Hepatocyte (in vitro differentiated cells): ENCODE results near the gene SEPTIN11. TPM values are rescaled to one million over a fixed set of nuclear protein-coding genes. Genes with fewer than 3 reads are reported as not detected.

Source experiments
- DNase-seq: peaks from one replicate; pipeline ENCODE4 v3.0.0-alpha.2; 2016; ENCODE audit warnings: low spot score
- H2AFZ ChIP-seq: fragments of 200-600 bp; sonication (generic); 2 replicates; pipeline ENCODE4 v1.6.0; 2016; ENCODE audit warnings: antibody characterized with exemption, mild to moderate bottlenecking
- H3K27ac ChIP-seq: fragments of 200-600 bp; sonication (generic); 2 replicates; pipeline ENCODE4 v1.5.1; 2016; ENCODE audit warnings: mild to moderate bottlenecking
- H3K27me3 ChIP-seq: fragments of 200-600 bp; sonication (generic); 2 replicates; pipeline ENCODE4 v1.6.1; 2016
- H3K36me3 ChIP-seq: fragments of 200-600 bp; sonication (generic); replicated peaks from 2 replicates; pipeline ENCODE4 v1.5.1; 2016; ENCODE audit warnings: low read depth; ENCODE audit not compliant: insufficient read depth
- H3K4me1 ChIP-seq: fragments of 200-600 bp; sonication (generic); 2 replicates; pipeline ENCODE4 v1.5.1; 2016; ENCODE audit warnings: mild to moderate bottlenecking, moderate library complexity; ENCODE audit not compliant: insufficient read depth
- H3K4me2 ChIP-seq: fragments of 200-600 bp; sonication (generic); 2 replicates; pipeline ENCODE4 v1.6.0; 2016
- H3K4me3 ChIP-seq: fragments of 200-600 bp; sonication (generic); 2 replicates; pipeline ENCODE4 v1.5.1; 2016; ENCODE audit warnings: mild to moderate bottlenecking
- H3K79me2 ChIP-seq: fragments of 200-600 bp; sonication (generic); 2 replicates; pipeline ENCODE4 v1.6.0; 2017; ENCODE audit warnings: mild to moderate bottlenecking
- H3K9me2 ChIP-seq: fragments of 200-600 bp; sonication (generic); replicated peaks from 2 replicates; pipeline ENCODE4 v1.6.0; 2017; ENCODE audit warnings: mild to moderate bottlenecking; ENCODE audit not compliant: insufficient read depth
- H3K9me3 ChIP-seq: fragments of 200-600 bp; sonication (generic); 2 replicates; pipeline ENCODE4 v1.5.1; 2016; ENCODE audit warnings: low read depth, mild to moderate bottlenecking
- H4K20me1 ChIP-seq: fragments of 200-600 bp; sonication (generic); 2 replicates; pipeline ENCODE4 v1.6.0; 2016; ENCODE audit warnings: mild to moderate bottlenecking; ENCODE audit not compliant: insufficient read depth, poor library complexity, severe bottlenecking
- EZH2 ChIP-seq: fragments of 200-600 bp; sonication (generic); IDR thresholded peaks from 2 replicates; pipeline ENCODE4 v1.6.1; 2016; ENCODE audit warnings: antibody characterized with exemption, mild to moderate bottlenecking, borderline replicate concordance
- EZH2phosphoT487 ChIP-seq: fragments of 200-600 bp; sonication (generic); IDR thresholded peaks from one replicate; pipeline ENCODE4 v1.6.1; 2018; ENCODE audit warnings: antibody characterized with exemption, mild to moderate bottlenecking, low read depth, moderate library complexity; ENCODE audit not compliant: unreplicated experiment, severe bottlenecking
- WGBS: methylation state at CpG from one replicate; pipeline ENCODE4 v1.1.6; 2016; ENCODE audit warnings: low lambda C conversion rate; ENCODE audit errors: missing lambda C conversion rate; 5-methylcytosine and 5-hydroxymethylcytosine counted together
- polyA plus RNA-seq: library from polyadenylated mRNA; unstranded; fragments of >200 nt; fragmentation: Nextera tagmentation; extraction: Ambion mirVana; gene quantifications from 2 replicates; pipeline ENCODE4 v1.2.1, GENCODE V29; 2016
- total RNA-seq: library from RNA; depleted of rRNA; stranded (reverse); fragments of >200 nt; gene quantifications from 2 replicates; pipeline ENCODE4 v1.2.3, GENCODE V29; 2014
- TF ChIP-seq, protein P1 (sequence below): fragments of 200-600 bp; sonication (generic); IDR thresholded peaks from 2 replicates; pipeline ENCODE4 v1.5.1; 2016; ENCODE audit warnings: antibody characterized with exemption, mild to moderate bottlenecking; ENCODE audit not compliant: poor library complexity

Gene SEPTIN11
- total and polyA plus RNA-seq, 2 experiments from 2014 or later: 68.3 to 146 TPM

DNA sequence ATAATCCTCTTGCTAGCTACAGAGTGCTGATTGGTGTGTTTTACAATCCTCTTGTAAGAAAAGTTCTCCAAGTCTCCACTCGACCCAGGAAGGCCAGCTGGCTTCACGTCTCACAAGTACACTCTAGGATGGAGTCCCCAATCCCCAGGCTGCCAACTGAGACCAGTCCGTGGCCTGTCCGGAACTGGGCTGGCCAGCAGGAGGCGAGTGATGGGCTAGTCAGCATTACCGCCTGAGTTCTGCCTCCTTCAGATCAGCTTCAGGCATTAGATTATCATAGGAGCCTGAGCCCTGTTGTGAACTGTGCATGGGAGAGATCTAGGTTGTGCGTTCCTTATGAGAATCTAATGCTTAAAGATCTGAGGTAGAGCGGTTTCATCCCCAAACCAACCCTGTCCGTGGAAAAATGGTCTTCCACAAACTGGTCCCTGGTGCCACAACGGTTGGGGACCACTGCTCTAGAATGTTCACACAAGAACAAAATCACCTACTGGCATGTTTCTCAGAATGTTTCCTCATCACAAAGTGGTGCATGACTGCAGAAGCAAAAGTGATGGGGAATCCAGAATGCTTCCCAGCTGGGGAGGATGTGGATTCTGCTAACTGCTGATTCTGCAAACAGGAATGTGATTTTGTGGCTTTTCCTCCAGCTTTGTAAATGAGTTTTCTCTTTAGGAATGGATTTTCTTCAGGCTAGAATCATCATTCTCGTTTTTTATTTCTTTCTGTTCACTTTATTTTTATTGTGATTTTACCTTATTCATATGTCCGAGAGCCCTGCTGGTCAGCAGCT, 40.9 kb downstream of the SEPTIN11 start:
- Histone ChIP-seq H3K27ac (no peak overlapping the region), H3K79me2 (peaks cover 97% of the 10 kb centered on the region)

DNA sequence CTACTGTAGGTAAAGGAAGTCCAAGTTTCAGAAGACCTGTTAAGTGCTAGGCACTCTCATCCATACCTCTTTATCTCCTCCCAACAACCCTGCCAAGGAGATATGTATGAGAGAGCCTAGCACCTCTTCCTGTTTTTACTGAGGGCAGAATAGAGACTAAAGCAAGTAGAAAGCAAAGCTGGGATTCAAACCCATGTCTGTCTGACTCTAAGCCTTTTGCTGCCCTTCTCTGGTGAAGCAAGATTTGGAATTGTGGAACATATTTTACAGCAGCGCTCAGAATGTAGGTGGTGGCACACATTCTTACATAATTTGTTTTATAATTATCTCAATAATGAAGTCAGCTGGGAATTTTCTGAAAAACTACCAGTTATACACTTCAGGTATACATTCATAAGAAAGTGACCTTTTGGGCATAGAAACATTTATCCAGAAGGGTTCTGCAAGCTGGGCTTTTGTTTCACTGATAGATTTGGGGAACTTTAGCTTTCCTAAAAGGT, 41.7 kb downstream of the SEPTIN11 start:
- Histone ChIP-seq H3K79me2 (peaks cover 97% of the 10 kb centered on the region), H3K4me2 (no peak overlapping the region)

More for the DNA sequence above, 40.9 kb downstream of the SEPTIN11 start:
- H3K4me2 ChIP-seq: no peak overlapping the region
- DNase-seq: no peak
- no peaks in the 10 kb centered on the region for H3K36me3 ChIP-seq
- no peaks in the 10 kb centered on the region for H3K9me3 ChIP-seq
- no peaks in the 10 kb centered on the region for H3K27me3 ChIP-seq
- no peaks in the 10 kb centered on the region for H3K9me2 ChIP-seq
- no peaks in the 10 kb centered on the region for H4K20me1 ChIP-seq
- H3K4me3 ChIP-seq: no peak overlapping the region
- H3K4me1 ChIP-seq: peaks cover 15% of the 10 kb centered on the region
- H2AFZ ChIP-seq: no peak overlapping the region
- WGBS: 95% methylated on average over 12 of the region's 12 CpGs
- TF ChIP-seq EZH2 (no peak), EZH2phosphoT487 (no peak)
- TF ChIP-seq, protein P1, sequence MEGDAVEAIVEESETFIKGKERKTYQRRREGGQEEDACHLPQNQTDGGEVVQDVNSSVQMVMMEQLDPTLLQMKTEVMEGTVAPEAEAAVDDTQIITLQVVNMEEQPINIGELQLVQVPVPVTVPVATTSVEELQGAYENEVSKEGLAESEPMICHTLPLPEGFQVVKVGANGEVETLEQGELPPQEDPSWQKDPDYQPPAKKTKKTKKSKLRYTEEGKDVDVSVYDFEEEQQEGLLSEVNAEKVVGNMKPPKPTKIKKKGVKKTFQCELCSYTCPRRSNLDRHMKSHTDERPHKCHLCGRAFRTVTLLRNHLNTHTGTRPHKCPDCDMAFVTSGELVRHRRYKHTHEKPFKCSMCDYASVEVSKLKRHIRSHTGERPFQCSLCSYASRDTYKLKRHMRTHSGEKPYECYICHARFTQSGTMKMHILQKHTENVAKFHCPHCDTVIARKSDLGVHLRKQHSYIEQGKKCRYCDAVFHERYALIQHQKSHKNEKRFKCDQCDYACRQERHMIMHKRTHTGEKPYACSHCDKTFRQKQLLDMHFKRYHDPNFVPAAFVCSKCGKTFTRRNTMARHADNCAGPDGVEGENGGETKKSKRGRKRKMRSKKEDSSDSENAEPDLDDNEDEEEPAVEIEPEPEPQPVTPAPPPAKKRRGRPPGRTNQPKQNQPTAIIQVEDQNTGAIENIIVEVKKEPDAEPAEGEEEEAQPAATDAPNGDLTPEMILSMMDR: no peak

GRCh38 chr4:76993787-76994641, 44.5 kb downstream of the SEPTIN11 start:
- Histone ChIP-seq H3K27ac (no peak overlapping the region), H3K4me2 (no peak overlapping the region), H3K4me1 (no peaks in the 10 kb centered on the region), H4K20me1 (no peaks in the 10 kb centered on the region), H2AFZ (no peak overlapping the region), H3K4me3 (no peak overlapping the region), H3K27me3 (no peaks in the 10 kb centered on the region), H3K36me3 (no peaks in the 10 kb centered on the region), H3K79me2 (peaks cover 82% of the 10 kb centered on the region), H3K9me3 (no peaks in the 10 kb centered on the region), H3K9me2 (no peaks in the 10 kb centered on the region)
- 95% methylated on average over 10 of the region's 10 CpGs for WGBS
- DNase-seq: no peak
- TF ChIP-seq EZH2phosphoT487 (no peak), EZH2 (no peak)
- TF ChIP-seq, protein P1: no peak

More for the DNA sequence above, 41.7 kb downstream of the SEPTIN11 start:
- Histone ChIP-seq H2AFZ (no peak overlapping the region), H3K27me3 (no peaks in the 10 kb centered on the region), H3K36me3 (no peaks in the 10 kb centered on the region), H4K20me1 (no peaks in the 10 kb centered on the region), H3K4me3 (no peak overlapping the region), H3K9me2 (no peaks in the 10 kb centered on the region), H3K9me3 (no peaks in the 10 kb centered on the region), H3K4me1 (peaks cover 8% of the 10 kb centered on the region), H3K27ac (no peak overlapping the region)
- TF ChIP-seq EZH2: no peak
- TF ChIP-seq, protein P1: no peak
- WGBS: 100% methylated on average over 1 of the region's 1 CpG
- no peak for DNase-seq
